Measurements from ENCODE around the gene KIF13A. TPM values are rescaled to one million over a fixed set of nuclear protein-coding genes. Genes with fewer than 3 reads are reported as not detected.

Gene KIF13A
- total and polyA plus RNA-seq, 9 of the 15 experiments (the other 6 are each of a cell fraction or from before 2014, with no cell fraction given), result 3.6 to 44.3 (median 29.7) TPM

- ATAC-seq (no peak), FAIRE-seq (no peak), DNase-seq (ENCODE audit: extremely low read depth in 1 of 4, low spot score in 3 of 4) (no peak)
- Histone ChIP-seq H3K27me3 (ENCODE audit: control insufficient read depth in 2 of 2, insufficient read depth in 2 of 2, low read length in 2 of 2) (no peaks in the 10 kb centered on the region), H3K9me3 (replicated peaks; ENCODE audit: control insufficient read depth, insufficient read depth, low read depth, low read length) (peaks cover 29% of the 10 kb centered on the region), H3K4me1 (replicated peaks in 1 of 2; ENCODE audit: control insufficient read depth in 2 of 2, insufficient read depth in 2 of 2, low read length in 2 of 2) (peaks cover 4 to 9% of the 10 kb centered on the region in 2 experiments; a peak in 3 of 5 replicates), H3K36me3 (ENCODE audit: control insufficient read depth, insufficient read depth, low read length) (peaks cover 48% of the 10 kb centered on the region), H3K9me1 (ENCODE audit: control insufficient read depth, insufficient read depth, low read length) (no peaks in the 10 kb centered on the region), H3K4me2 (ENCODE audit: insufficient read depth, low read length) (no peak overlapping the region), H3K4me3 (no peak overlapping the region), H4K20me1 (replicated peaks; ENCODE audit: control insufficient read depth, insufficient read depth, low read length) (no peaks in the 10 kb centered on the region), H3K27ac (ENCODE audit: extremely low read depth, low read depth, low read length) (no peak overlapping the region), H2AFZ (ENCODE audit: low read depth, low read length) (no peak overlapping the region), H3K9ac (ENCODE audit: insufficient read depth in 1 of 2, low read depth in 2 of 2, low read length in 2 of 2) (no peak overlapping the region), H3K79me2 (ENCODE audit: control insufficient read depth, insufficient read depth, low read length) (no peaks in the 10 kb centered on the region)
- WGBS (ENCODE audit: insufficient coverage, low coverage, missing lambda C conversion rate), result 100% methylated on average over 6 of the region's 6 CpGs
- in situ Hi-C loops (cut with MboI) (no loop called here), intact Hi-C loops (cut with micrococcal nuclease) (no loop called here)
- ChIA-PET CTCF (ENCODE audit: low intra/inter-chr PET ratio) (no interaction called here), POLR2A (interaction anchor here (0.6 kb wide), 1 partner anchor 180 kb away, joined by 3 read pairs; no protein-coding TSS in a partner anchor)
- TF ChIP-seq NCOA1 (IDR thresholded peaks at IDR 0.05; ENCODE audit: low read depth) (no peak), MEF2D (tag; conservative IDR thresholded peaks at IDR 0.05; ENCODE audit: low read depth) (no peak), PYGO2 (tag; IDR thresholded peaks at IDR 0.05) (no peak), DMBX1 (CRISPR knock-in tag; IDR thresholded peaks at IDR 0.05; ENCODE audit: borderline replicate concordance) (no peak), PCBP2 (IDR thresholded peaks at IDR 0.05; ENCODE audit: low read depth, low read length, poor library complexity, severe bottlenecking) (no peak), GTF3C2 (IDR thresholded peaks at IDR 0.05; ENCODE audit: borderline replicate concordance, extremely low read depth, insufficient read length) (no peak), GTF2B (IDR thresholded peaks at IDR 0.05; ENCODE audit: extremely low read depth, insufficient read length) (no peak)
- no TSS peak for BruUV-seq (replicated peaks)
Measured at GRCh38 chr6:17894191-17894590, 93.2 kb downstream of the KIF13A start.
